Spinal cord (tissue), 10 donors: ENCODE data around the gene PKIB. TPM values are rescaled to one million over a fixed set of nuclear protein-coding genes. Genes with fewer than 3 reads are reported as not detected.
"Not testable (repeated sequence)": the region's sequence is repeated elsewhere in the genome, so short reads cannot be mapped to it uniquely, and the experiment has no call there.

Experiments
- DNase-seq, 6 donors: peaks; one replicate each; pipeline versions ENCODE4 v3.0.0 to v3.0.0-alpha.2; 2013 to 2015; ENCODE audit warnings: low spot score in 6 of 6, low read depth in 4 of 6
- H3K27ac ChIP-seq: one replicate; pipeline ENCODE4 v1.5.1; 2013; ENCODE audit warnings: low read depth, low read length, control low read depth
- H3K27me3 ChIP-seq: one replicate; pipeline ENCODE4 v1.6.1; 2013; ENCODE audit warnings: low read length; ENCODE audit not compliant: control insufficient read depth, insufficient read depth
- H3K36me3 ChIP-seq: one replicate; pipeline ENCODE4 v1.6.1; 2013; ENCODE audit warnings: low read length; ENCODE audit not compliant: control insufficient read depth, insufficient read depth
- H3K4me1 ChIP-seq: one replicate; pipeline ENCODE4 v1.6.1; 2013; ENCODE audit warnings: low read length; ENCODE audit not compliant: control insufficient read depth, insufficient read depth
- H3K4me3 ChIP-seq: one replicate; pipeline ENCODE4 v1.5.1; 2013; ENCODE audit warnings: low read depth, low read length, control low read depth
- H3K9me3 ChIP-seq: one replicate; pipeline ENCODE4 v1.6.1; 2013; ENCODE audit warnings: low read length; ENCODE audit not compliant: control insufficient read depth, insufficient read depth
- WGBS: methylation state at CpG from one replicate; pipeline ENCODE4 v1.1.5; 2013; ENCODE audit warnings: missing lambda C conversion rate; ENCODE audit not compliant: insufficient coverage; 5-methylcytosine and 5-hydroxymethylcytosine counted together
- polyA plus RNA-seq, 2 donors: library from polyadenylated mRNA; unstranded; fragments of 120-200 nt; gene quantifications; one replicate each; pipeline ENCODE4 v1.2.1, GENCODE V29; 2013; ENCODE audit not compliant: insufficient read length in 2 of 2
- total RNA-seq, 2 donors: library from RNA; depleted of rRNA in 1 of 2; stranded (reverse); fragments of 120-200 nt in 1 of 2; fragments of >200 nt in 1 of 2; gene quantifications; one replicate each; pipeline versions ENCODE4 v1.2.3 to v1.2.4, GENCODE V29; 2013 to 2014
- donor health status: healthy.

Gene PKIB
- total and polyA plus RNA-seq, 4 donors = 4.7 to 15.7 (median 11.9) TPM

DNA sequence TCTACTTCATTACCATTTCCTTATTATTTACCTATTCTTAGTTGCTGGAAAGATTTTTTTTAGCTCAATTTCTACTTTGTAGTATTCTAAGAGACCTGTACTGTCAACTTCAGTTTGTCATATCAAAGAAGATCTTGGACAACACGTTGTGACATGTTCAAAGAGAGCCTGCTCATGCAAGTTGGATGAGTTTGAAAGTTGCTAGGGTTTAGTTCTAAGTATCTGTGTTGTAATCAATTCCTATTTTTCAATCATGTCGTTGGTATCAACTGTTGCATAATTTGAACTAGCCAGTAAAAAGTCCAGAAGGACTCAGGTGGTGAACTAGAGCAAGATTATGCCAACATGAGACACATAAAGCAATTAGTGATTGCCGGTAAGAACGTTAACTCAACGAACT, 30.2 kb downstream of the PKIB start:
- 83% methylated on average over 1 of the region's 5 CpGs for WGBS
- no peaks in the 10 kb centered on the region for H3K36me3 ChIP-seq
- no peaks in the 10 kb centered on the region for H3K9me3 ChIP-seq
- no peak overlapping the region for H3K4me3 ChIP-seq
- DNase-seq = no peak
- no peaks in the 10 kb centered on the region for H3K4me1 ChIP-seq
- no peaks in the 10 kb centered on the region for H3K27me3 ChIP-seq
- H3K27ac ChIP-seq = no peak overlapping the region

DNA sequence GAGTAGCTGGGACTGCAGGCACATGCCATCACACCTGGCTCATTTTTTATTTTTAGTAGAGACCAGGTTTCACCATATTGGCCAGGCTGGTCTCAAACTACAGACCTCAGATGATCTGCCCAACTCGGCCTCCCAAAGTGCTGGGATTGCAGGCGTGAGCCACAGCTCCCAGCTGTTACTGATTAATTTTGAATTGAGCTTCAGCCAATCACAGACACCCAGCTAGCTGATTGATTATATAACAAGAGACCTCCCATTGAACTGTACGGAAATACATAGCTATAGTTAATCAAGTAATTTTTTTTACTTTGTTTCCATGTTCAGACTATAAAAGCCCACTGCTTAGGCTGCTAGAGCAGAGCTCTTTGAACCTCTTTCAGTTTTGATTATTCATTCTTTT, 31.6 kb downstream of the PKIB start:
- Histone ChIP-seq H3K36me3 (no peaks in the 10 kb centered on the region), H3K4me1 (no peaks in the 10 kb centered on the region), H3K9me3 (no peaks in the 10 kb centered on the region), H3K27ac (no peak overlapping the region), H3K4me3 (no peak overlapping the region), H3K27me3 (no peaks in the 10 kb centered on the region)
- no peak for DNase-seq
- WGBS = 93% methylated on average over 2 of the region's 3 CpGs

DNA sequence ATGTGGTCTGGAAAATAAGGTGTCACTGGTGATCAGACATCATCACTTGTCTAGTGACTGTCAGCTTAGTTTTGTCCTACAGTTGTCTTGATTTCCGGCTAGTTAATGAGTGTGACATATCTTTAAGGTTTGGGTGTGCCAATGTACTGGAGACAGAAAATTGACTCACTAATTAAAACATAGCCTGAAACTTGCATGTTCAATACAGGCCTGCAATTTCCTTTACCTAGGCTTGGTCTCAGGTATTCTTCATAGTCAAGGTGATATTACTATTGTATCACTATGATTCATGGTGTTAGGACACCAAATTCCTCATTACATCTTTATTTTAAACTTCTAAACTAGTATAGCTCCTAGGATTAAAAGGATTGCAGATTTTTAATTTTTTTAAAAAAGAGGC, 32.4 kb downstream of the PKIB start:
- H3K27ac ChIP-seq, H3K9me3 ChIP-seq, H3K4me1 ChIP-seq, H3K4me3 ChIP-seq, H3K36me3 ChIP-seq, DNase-seq, H3K27me3 ChIP-seq: not testable (repeated sequence)
- no CpG with 5 or more reads among the region's 1 CpG for WGBS

DNA sequence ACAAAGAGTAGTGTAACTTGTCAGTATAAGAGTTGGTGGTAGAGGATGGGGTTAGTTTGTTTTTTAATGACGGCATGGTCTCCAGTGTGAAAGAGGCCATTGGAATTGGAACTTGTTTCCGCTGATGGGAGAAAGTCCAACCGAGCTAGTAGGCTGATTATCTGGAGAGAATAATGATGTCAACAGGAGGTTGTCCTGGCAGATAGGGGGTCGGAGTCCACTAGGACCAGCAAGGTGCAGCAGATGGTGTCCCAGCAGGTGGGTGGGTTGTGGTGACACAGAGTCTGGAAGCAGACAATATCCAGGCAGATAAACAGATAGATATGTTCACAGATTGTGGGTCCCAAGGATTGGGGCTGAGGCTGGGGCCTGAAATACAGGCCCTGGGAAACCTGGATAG, 35.1 kb downstream of the PKIB start:
- no peak overlapping the region for H3K27ac ChIP-seq

DNA sequence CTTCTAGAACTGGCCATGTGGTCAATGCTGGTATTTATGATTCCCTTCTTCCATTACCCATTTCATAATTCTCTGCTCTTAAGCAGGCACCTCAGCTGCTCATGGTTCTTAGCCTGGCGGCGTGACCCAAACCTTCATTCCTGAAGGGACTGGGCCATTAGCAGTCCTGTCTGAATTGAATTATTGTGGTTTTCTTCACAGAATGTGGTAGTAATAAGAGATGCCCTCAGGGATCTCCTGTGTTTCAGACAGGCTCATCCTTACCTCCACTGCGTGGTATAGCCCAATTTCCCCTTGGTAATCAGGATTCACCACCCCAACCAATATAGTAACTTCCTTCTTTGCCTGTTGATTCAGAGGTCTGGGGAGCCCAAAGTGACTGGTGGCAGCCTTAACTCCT, 37.6 kb downstream of the PKIB start:
- no peaks in the 10 kb centered on the region for H3K36me3 ChIP-seq
- no peaks in the 10 kb centered on the region for H3K4me1 ChIP-seq
- no CpG with 5 or more reads among the region's 3 CpGs for WGBS
- no peak overlapping the region for H3K4me3 ChIP-seq
- H3K9me3 ChIP-seq = no peaks in the 10 kb centered on the region
- H3K27ac ChIP-seq = no peak overlapping the region
- DNase-seq = no peak
- no peaks in the 10 kb centered on the region for H3K27me3 ChIP-seq

More for the DNA sequence above, 35.1 kb downstream of the PKIB start:
- DNase-seq = no peak
- Histone ChIP-seq H3K9me3 (no peaks in the 10 kb centered on the region), H3K4me1 (no peaks in the 10 kb centered on the region), H3K36me3 (no peaks in the 10 kb centered on the region), H3K27me3 (no peaks in the 10 kb centered on the region), H3K4me3 (no peak overlapping the region)
- 81% methylated on average over 4 of the region's 4 CpGs for WGBS

DNA sequence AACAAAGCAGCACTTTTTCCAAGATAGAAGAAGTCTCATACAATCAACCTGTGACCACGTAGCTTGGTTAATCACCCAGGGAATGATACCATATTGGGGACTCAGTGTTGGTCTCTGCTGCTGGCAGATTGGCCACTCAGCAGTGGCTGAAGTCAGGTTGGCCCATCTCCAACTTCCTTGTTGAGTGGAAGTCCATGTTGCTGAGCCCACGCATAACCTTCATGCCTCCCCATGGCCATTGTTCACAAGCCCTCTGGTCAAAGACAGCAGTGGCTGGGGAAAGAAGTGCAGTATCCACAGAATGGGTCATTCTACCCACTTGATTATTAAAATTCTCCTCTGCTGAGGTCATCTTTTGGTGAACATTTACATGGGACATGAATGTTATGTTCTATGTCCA, 38.5 kb downstream of the PKIB start:
- 76% methylated on average over 2 of the region's 2 CpGs for WGBS

DNA sequence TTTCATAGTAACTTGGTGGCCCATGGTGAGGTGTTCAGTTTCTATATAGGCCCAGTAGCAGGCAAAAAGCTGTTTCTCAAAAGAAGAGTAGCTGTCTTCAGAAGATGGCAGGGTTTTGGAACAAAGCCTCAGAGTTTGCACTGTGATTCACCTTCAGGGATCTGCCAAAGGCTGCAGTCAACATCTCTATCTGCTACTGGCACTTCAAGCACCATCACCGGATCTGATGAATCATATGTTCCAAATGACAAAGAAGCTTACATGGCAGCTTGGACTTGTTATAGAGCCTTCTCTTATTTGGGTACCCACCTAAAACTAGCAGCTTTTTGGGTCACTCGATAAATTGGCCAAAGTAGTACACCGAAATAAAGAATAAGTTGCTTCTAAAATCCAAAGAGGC, 39.5 kb downstream of the PKIB start:
- no peak for DNase-seq
- Histone ChIP-seq H3K4me3 (no peak overlapping the region), H3K27ac (no peak overlapping the region), H3K27me3 (no peaks in the 10 kb centered on the region), H3K9me3 (no peaks in the 10 kb centered on the region), H3K36me3 (no peaks in the 10 kb centered on the region), H3K4me1 (no peaks in the 10 kb centered on the region)
- 100% methylated on average over 3 of the region's 3 CpGs for WGBS

More for the DNA sequence above, 38.5 kb downstream of the PKIB start:
- DNase-seq = no peak
- Histone ChIP-seq H3K4me1 (no peaks in the 10 kb centered on the region), H3K36me3 (no peaks in the 10 kb centered on the region), H3K4me3 (no peak overlapping the region), H3K27ac (no peak overlapping the region), H3K27me3 (no peaks in the 10 kb centered on the region), H3K9me3 (no peaks in the 10 kb centered on the region)

DNA sequence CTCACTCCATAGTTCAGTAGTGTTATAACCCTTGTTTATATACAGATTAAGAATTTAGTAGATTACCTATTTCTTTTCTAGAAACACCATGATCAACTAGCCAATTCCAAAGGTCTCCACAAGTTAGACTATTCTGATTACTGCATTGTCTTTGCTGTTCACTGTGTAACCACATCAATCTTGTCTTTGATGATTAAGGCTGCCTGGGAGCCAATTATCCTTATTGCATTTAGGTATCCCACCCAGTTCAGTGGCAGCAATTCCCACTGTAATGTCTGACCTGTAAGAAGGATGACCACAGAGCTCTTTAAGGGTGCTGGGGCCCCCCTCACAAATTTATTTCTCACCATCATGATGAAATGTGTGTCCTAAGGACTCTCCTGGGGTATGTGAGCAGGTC, 40.2 kb downstream of the PKIB start:
- H3K27ac ChIP-seq = no peak overlapping the region
- no peak for DNase-seq
- no peaks in the 10 kb centered on the region for H3K4me1 ChIP-seq

DNA sequence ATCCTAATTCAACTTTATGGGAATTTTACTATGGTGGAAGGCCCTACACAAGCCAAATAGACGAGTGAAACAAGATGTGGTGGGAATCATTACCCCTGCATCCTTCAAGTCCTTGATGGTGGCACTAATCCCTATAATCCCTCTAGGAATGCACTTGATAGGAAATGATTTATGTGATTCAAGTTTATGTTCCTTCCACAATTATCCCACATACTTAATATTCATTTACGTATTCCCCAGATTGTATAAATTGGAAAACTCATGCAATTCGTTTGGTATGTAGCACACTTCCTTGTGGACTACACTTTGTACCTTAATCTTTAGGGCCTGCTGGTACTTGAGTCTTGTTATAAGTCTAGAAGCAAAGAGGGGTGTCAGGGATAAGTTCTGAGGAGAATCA, 40.8 kb downstream of the PKIB start:
- Histone ChIP-seq H3K4me1 (no peaks in the 10 kb centered on the region), H3K9me3 (no peaks in the 10 kb centered on the region), H3K27me3 (no peaks in the 10 kb centered on the region), H3K27ac (no peak overlapping the region), H3K36me3 (no peaks in the 10 kb centered on the region), H3K4me3 (no peak overlapping the region)
- WGBS = no CpG with 5 or more reads among the region's 3 CpGs
- no peak for DNase-seq

More for the DNA sequence above, 40.2 kb downstream of the PKIB start:
- H3K4me3 ChIP-seq = no peak overlapping the region
- no peaks in the 10 kb centered on the region for H3K36me3 ChIP-seq
- no peaks in the 10 kb centered on the region for H3K9me3 ChIP-seq
- H3K27me3 ChIP-seq = no peaks in the 10 kb centered on the region

DNA sequence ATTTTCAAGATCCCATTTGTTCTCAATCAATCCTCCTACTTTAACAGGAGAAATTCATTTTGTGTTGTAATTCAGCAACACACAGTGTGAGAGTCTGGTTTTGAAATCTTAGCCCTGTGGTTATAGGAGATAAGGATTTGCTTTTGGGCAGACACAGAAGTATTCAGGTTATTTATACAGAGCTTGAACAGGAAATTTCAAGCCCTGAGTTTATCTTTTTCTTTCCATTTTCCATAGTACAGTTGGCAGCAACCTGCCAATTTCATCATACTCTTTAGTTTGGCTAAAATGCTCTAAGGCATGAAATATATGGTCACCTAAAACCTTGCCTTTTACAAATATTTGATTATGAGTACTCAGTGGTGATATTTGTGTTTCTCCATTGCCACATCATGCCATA, 41.4 kb downstream of the PKIB start:
- H3K4me3 ChIP-seq = no peak overlapping the region
- H3K36me3 ChIP-seq = no peaks in the 10 kb centered on the region
- no peak for DNase-seq
- H3K27me3 ChIP-seq = no peaks in the 10 kb centered on the region
- H3K9me3 ChIP-seq = no peaks in the 10 kb centered on the region
- no peak overlapping the region for H3K27ac ChIP-seq
- no peaks in the 10 kb centered on the region for H3K4me1 ChIP-seq
